ENCODE results near the gene CTSE. TPM values are rescaled to one million over a fixed set of nuclear protein-coding genes. Genes with fewer than 3 reads are reported as not detected.
A peak's percentile ranks its signal among the peaks of the same experiment; 100 is the strongest.

Gene CTSE
- total and polyA plus RNA-seq, 2 of the 13 experiments (the other 11 are each of a cell fraction or from before 2014, with no cell fraction given) = 0.50 to 0.69 TPM

DNA sequence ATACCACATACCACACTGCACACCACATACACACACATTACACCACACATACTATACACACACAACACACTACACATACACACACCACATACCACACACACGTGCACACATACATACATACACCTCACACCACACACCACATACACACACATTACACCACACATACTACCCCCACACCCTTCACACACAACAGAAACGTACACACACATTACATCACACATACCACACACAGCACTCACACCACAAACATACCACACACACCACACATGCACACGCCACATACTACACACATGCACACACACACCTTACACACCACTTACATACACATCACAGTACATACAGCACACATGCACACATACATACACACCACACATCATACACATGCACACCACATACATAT is 49.0 kb downstream of the CTSE start:
- ATAC-seq (no peak), FAIRE-seq (no peak), DNase-seq (ENCODE audit: low spot score) (no peak)
- Histone ChIP-seq H3K79me2 (ENCODE audit: insufficient read depth, low read length) (no peaks in the 10 kb centered on the region), H3K9ac (ENCODE audit: insufficient read depth, low read depth, low read length) (no peak overlapping the region), H3K36me3 (replicated peaks in 1 of 2; ENCODE audit: control insufficient read depth in 1 of 2, insufficient read depth in 2 of 2, low read length in 2 of 2) (no peaks in the 10 kb centered on the region; a peak in 1 of 5 replicates), H3K4me2 (ENCODE audit: low read depth, low read length) (no peak overlapping the region), H2AFZ (ENCODE audit: low read length) (no peak overlapping the region), H3K4me3 (replicated peaks in 1 of 3; ENCODE audit: insufficient read depth in 1 of 3, low read depth in 2 of 3, low read length in 3 of 3) (no peak overlapping the region), H4K20me1 (ENCODE audit: insufficient read depth, low read length) (no peaks in the 10 kb centered on the region), H3K27ac (ENCODE audit: extremely low read length, insufficient read depth, low read length) (no peak overlapping the region), H3K9me3 (ENCODE audit: low read length) (no peaks in the 10 kb centered on the region), H3K4me1 (ENCODE audit: insufficient read depth, low read length) (peaks cover 13% of the 10 kb centered on the region), H3K27me3 (ENCODE audit: control insufficient read depth in 1 of 2, insufficient read depth in 2 of 2, low read length in 2 of 2) (peaks cover 3 to 12% of the 10 kb centered on the region in 2 experiments; a peak in 3 of 5 replicates)
- POLR2A ChIA-PET = no interaction called here
- in situ Hi-C loops (cut with HindIII; ENCODE audit: extremely low pct_ligation_motif_present, low pct_unique_long_range_greater_than_20kb) (no loop called here), intact Hi-C loops (cut with micrococcal nuclease; ENCODE audit: unreplicated experiment) (no loop called here)
- CTCF ChIA-PET (ENCODE audit: low intra/inter-chr PET ratio, low total read pairs) = no interaction called here
- no peak for TF ChIP-seq KMT2A (CRISPR knock-in tag; IDR thresholded peaks at IDR 0.05)
- 0 out of 2 replicates have a peak, but pooled peaks have one; percentile 13 for TF ChIP-seq ZNF207 (IDR thresholded peaks at IDR 0.05; ENCODE audit: borderline replicate concordance)
- TF ChIP-seq, protein P1, sequence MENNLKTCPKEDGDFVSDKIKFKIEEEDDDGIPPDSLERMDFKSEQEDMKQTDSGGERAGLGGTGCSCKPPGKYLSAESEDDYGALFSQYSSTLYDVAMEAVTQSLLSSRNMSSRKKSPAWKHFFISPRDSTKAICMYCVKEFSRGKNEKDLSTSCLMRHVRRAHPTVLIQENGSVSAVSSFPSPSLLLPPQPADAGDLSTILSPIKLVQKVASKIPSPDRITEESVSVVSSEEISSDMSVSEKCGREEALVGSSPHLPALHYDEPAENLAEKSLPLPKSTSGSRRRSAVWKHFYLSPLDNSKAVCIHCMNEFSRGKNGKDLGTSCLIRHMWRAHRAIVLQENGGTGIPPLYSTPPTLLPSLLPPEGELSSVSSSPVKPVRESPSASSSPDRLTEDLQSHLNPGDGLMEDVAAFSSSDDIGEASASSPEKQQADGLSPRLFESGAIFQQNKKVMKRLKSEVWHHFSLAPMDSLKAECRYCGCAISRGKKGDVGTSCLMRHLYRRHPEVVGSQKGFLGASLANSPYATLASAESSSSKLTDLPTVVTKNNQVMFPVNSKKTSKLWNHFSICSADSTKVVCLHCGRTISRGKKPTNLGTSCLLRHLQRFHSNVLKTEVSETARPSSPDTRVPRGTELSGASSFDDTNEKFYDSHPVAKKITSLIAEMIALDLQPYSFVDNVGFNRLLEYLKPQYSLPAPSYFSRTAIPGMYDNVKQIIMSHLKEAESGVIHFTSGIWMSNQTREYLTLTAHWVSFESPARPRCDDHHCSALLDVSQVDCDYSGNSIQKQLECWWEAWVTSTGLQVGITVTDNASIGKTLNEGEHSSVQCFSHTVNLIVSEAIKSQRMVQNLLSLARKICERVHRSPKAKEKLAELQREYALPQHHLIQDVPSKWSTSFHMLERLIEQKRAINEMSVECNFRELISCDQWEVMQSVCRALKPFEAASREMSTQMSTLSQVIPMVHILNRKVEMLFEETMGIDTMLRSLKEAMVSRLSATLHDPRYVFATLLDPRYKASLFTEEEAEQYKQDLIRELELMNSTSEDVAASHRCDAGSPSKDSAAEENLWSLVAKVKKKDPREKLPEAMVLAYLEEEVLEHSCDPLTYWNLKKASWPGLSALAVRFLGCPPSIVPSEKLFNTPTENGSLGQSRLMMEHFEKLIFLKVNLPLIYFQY (CRISPR knock-in tag; IDR thresholded peaks at IDR 0.05; ENCODE audit: borderline replicate concordance) = no peak
- peak; percentile 24; the same call in 1 of the 2 replicates for TF ChIP-seq MNT (IDR thresholded peaks at IDR 0.05)
- TF ChIP-seq ATF7 (IDR thresholded peaks at IDR 0.05) = peak; percentile 11; the same call in 1 of the 2 replicates
- no peak for TF ChIP-seq ATF7 (CRISPR knock-in tag; IDR thresholded peaks at IDR 0.05)
- 30% methylated on average over 3 of the region's 3 CpGs for WGBS (ENCODE audit: low lambda C conversion rate)
- no TSS peak for BruUV-seq (replicated peaks)

Measured in HepG2 (cell line).